Pons (tissue), 1 donor: ENCODE data around the gene ATXN2.
"Not testable (repeated sequence)": the region's sequence is repeated elsewhere in the genome, so short reads cannot be mapped to it uniquely, and the experiment has no call there.

Experiments used
- DNase-seq: peaks from one replicate; pipeline ENCODE4 v3.0.0-alpha.2; 2016; ENCODE audit warnings: low spot score

The ATXN2 gene, protein sequence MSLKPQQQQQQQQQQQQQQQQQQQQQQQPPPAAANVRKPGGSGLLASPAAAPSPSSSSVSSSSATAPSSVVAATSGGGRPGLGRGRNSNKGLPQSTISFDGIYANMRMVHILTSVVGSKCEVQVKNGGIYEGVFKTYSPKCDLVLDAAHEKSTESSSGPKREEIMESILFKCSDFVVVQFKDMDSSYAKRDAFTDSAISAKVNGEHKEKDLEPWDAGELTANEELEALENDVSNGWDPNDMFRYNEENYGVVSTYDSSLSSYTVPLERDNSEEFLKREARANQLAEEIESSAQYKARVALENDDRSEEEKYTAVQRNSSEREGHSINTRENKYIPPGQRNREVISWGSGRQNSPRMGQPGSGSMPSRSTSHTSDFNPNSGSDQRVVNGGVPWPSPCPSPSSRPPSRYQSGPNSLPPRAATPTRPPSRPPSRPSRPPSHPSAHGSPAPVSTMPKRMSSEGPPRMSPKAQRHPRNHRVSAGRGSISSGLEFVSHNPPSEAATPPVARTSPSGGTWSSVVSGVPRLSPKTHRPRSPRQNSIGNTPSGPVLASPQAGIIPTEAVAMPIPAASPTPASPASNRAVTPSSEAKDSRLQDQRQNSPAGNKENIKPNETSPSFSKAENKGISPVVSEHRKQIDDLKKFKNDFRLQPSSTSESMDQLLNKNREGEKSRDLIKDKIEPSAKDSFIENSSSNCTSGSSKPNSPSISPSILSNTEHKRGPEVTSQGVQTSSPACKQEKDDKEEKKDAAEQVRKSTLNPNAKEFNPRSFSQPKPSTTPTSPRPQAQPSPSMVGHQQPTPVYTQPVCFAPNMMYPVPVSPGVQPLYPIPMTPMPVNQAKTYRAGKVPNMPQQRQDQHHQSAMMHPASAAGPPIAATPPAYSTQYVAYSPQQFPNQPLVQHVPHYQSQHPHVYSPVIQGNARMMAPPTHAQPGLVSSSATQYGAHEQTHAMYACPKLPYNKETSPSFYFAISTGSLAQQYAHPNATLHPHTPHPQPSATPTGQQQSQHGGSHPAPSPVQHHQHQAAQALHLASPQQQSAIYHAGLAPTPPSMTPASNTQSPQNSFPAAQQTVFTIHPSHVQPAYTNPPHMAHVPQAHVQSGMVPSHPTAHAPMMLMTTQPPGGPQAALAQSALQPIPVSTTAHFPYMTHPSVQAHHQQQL

DNA sequence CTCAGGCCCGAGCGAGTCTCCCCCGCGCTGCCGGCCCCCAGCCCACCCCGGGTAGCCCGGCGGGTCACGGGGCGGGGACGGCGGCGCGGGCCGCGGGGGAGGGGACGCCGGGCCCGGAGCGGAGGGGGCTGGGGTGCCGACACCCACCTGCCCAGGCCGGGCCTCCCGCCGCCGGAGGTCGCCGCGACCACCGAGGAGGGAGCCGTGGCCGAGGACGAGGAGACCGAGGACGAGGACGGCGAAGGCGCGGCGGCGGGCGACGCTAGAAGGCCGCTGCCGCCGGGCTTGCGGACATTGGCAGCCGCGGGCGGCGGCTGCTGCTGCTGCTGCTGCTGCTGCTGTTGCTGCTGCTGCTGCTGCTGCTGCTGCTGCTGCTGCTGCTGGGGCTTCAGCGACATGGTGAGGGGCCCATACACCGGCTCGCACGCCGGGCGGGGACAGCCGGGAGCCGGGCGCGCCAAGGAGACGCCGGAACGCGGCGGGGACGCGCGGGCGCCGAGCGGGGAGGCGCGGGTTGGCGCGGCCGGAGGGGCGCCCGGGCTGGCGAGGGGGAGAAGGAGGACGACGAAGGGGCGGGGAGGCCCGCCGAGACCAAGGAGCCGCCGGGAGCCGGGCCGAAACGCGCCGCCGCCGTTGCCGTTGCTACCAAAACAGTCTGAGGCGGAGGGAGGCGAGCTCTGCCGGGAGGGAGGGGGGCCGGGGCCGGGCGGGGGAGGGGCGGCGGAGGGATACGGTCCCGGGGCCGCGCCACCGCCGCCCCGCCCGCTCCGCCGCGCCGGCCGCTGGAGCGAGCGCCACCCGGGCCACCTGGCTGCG is at the start of gene ATXN2:
Gene ATXN2 (minus strand): TSS at position 679 of the 816 bp plus-strand sequence. CDS start 281 bp downstream, at position 398.
- DNase-seq, result peak; percentile 15

DNA sequence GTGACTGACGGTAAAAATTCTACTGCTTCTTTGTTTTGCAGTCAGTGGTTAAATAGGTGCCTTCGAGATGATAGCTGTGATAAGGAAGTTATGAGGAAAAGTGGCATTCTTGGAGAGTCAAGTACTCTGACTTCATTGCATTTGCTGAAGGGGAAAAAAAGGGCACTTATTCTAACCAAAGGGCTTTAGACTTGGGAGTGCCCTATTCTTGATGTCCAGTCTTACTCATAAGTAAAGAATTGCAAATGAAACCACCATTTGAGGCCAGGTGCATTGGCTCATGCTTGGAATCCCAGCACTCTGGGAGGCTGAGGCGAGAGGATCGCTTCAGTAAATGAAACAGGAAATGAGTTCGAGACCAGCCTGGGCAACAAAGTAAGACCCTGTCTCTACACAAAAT is 46.3 kb upstream of the ATXN2 start:
- no peak for DNase-seq

DNA sequence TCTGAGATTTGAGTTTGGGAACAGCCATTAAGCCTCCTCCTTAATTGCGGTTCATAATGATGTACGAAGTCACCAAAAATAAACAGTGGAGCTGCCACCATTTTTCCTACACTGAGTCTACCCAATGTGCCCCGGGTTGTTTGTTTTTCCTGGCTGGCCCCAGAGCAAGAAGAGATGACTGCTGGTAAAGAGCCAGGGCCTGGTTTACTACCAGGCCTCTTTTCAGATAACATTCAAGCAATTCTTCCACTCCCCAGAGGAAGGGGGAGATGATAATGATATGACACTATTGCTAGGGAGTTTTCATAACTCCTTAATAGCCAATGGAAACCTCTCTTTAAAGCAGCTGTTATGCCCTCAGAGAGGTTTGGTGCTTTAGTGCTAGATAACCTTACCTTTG is 44.3 kb upstream of the ATXN2 start:
- DNase-seq, result no peak

DNA sequence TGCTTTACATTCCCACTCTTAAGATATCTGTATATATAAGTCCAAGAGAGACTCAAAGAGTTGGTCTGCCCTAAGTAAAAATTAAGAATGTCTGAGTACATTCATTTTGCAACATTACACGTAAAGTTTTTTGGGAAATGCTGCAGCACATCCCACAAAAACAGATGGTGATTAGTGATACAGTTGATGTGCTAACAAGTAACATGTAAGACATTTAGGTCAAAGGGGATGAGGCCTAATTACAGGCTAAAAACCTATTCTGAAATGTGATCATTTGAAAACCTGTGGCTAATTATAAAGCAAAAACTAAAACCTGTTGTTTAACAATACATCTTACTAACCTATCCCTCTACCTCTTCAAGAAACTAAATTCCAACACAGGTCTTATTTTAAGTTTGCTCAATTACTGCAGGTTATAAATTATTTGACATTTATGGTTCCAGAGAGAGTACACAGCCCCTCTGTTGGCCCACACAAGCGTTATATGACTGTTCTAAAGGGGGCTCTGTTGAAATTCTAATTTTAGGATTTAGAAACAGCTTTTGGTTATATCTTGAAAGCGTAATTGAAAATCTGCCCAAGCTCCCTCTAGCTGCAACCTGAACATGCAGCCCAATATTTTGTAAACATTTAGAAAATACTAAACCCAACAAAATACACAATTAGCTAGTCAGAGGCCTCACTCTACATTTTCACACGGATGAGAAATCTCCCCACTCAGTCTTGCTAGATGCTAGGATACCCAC is 43.7 kb upstream of the ATXN2 start:
- no peak for DNase-seq

DNA sequence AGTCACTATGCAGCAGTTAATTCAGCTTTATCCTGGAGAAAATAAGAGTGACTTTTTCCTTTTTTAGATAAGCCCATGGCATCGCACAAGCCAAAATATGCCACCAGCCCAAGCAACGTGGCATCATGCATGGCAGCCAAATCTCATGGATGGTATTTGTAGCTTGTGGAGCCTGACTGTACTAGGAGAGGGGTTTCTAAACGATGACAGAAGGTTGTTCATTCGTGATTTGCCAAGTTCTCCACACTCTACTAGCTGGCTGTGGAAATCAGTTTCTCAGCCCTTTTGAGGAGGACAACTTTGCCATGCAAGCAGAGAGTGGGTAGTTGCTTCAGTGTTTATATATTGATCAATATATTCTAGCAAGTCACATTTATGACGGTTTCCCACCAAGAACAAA is 41.4 kb upstream of the ATXN2 start:
- DNase-seq, result no peak

DNA sequence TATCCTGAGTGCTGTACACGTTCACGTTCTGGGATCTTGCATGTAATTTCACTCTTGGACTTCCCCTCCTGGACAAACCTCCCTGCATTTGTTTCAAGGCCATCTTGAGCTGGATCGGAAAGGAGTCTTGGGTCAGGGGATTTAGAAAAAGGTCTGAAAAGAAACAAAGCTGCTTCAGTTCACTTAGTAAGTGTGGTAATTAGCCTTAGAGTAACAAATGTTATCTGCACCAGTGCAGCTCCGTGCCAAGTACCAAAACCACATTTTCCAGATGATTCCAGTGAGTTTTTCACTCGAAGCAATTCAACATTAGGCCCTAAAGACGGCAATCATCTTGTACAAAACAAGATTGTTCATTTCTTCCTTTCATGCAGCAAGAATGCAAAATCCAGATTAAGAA is 39.4 kb upstream of the ATXN2 start:
- DNase-seq, result no peak

DNA sequence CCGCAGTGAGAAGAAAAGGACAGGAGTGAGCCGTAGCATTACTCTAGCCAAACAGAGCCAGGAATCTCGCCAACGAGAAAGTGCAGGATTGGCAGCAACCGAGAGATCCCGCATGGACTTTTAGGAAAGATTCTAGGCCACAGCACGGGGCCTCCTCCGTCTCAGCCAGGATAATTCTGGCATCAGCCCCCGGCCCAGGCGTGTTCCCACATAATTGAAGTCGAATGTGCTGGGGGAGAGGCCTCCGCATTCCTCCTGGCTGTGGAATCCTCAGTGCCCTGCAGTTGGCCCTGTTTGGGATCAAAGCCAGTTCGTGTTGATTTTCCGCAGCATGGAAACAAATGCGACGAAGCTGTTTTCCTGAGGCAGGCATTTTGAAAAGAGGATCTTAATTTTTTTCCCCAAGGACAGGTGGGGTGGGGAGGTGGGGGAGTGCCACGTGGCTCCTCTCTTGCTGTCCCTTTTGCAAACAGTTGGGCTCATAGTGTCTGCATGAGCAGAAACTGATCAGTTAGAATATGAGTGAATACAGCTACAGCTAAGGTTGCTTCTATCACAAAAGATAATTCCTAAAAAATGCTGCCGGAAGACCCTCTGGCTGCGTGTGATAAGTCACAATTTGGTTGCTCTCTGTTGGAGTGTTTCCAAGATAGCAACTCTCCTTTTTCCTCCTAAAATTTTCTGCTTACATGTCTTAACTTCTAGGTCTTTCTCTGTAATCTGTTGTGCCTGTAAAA is 37.3 kb upstream of the ATXN2 start:
- no peak for DNase-seq

DNA sequence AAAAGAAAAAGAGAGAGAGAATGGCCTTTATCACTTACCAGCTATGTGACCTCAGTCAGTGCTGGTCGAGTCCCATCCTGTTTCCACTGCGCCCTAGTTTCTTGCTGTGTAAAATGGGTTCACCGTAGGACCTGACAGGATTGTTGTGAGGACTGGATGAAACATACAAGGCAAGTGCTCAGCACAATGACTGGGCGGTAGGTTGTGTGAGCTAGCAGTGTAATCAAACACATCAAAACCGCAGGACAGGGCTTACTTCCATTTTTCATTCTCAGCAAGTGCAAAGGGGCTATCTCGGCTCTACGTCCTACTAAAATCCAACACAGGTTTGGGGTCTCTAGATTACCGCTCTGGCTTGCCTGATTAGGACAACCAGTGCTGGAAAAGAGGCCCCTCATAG is 36.4 kb upstream of the ATXN2 start:
- no peak for DNase-seq

DNA sequence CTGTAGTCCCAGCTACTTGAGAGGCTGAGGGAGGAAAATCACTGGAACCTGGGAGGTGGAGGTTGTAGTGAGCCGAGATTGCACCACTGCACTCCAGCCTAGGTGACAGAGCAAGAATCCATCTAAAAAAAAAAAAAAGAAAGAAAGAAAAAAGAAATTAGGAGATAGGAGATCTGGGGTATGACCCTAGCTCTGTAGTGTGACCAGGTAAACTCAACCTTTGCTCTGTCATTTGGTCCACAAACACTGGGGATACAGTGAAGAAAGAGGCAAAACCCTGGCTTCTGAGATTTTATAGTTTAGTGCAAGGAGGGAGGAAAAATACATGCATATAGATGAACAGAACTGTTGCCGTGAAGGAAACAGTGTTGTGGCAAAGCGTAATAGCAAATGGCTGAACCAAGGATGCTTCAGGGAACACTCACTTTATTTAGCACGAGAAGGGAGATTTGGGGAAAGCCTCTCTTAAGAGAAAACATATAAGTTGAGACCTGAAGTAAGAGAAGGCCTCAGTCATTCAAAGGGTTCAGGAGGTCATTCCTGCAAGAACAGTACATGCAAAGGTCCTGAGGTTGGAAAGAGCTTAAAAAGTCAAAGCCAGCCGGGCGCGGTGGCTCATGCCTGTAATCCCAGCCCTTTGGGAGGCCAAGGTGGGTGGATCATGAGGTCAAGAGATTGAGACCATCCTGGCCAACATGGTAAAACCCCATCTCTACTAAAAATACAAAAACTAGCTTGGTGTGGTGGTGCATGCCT is 29.6 kb upstream of the ATXN2 start:
- DNase-seq, result no peak

DNA sequence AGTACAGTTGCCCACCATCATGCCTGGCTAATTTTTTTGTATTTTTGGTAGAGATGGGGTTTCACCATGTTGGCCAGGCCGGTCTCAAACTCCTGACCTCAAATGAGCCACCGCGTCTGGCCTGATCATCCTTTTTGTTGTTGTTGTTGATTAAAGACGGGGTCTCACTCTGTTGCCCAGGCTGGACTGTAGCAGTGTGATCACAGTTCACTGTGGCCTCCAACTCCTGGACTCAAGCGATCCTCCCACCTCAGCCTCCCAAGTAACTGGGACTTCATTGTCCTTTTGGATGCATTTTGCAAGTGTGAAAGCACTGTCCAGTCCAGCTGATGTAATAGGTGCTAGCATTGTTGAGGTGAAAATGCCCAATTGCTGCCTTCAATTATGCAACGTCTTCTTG is 27.1 kb upstream of the ATXN2 start:
- DNase-seq, result no peak

DNA sequence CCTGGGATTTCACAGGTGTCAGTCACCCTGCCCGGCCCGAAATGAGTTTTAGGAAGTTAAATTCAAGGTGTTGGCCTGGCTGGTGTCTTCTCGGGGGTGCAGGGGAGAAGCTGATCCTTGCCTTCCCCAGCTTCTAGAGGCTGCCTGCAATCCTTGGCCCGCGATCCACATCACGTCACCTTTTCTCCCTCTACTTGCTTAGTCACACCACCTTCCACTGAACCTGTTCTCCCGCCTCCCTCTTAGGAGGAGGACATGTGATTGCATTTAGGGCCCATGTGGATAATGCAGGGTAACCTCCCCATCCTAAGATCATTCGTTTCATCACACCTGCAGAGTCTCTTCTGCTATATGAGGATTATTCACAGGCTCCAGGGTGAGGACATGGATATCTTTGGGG is 25.4 kb upstream of the ATXN2 start:
- DNase-seq, result no peak

DNA sequence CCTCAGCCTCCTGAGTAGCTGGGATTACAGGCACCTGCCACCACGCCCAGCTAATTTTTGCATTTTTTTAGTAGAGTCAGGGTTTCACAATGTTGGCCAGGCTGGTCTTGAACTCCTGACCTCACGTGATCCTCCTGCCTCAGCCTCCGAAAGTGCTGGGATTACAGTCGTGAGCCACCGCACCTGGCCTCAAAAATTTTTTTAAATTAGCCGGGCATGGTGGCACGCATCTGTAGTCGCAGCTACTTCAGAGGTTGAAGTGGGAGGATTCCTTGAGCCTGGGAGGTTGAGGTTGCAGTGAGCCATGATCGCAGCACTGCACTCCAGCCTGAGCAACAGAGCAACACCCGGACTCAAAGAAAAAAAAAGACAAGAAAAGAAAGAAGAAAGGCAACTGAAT is 18.7 kb upstream of the ATXN2 start:
- DNase-seq, result not testable (repeated sequence)

DNA sequence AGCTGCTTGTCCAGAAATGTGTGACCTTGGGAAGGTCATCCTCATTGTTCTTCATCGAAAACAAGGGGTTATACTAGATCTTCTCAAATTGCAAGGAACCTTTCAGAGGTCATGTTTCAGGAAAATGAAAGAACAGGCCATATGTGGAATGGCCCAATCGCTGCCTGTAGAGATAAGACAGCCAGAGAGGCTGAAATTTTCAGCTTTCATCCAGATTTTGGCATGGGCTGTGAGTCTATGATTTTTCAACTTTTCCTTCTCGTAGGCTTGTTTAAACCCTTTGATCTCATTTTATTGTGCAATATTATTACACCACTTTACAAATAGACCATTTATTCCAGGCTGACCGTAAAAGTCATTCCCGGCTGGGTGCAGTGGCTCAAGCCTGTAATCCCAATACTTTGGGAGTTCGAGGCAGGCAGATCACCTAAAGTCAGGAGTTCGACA is 17.1 kb upstream of the ATXN2 start:
- no peak for DNase-seq

DNA sequence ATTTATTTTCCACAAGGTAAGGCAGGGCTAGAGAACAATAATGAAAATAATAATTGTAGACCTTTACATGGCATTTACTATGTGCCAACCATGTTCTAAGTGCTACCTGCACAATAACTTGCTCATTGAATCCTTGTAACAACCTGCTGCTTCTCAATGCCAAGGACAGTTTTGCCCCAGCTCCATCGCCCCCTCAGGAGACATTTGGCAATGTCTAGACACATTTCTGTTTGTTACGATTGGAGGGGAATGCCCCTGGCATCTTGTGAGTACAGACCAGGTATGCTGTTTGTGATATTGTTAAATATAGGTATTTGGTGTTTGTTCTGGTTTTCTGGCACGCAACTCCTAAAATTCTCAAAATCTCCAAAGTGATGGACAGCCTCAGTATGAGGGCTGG is 8.1 kb upstream of the ATXN2 start:
- DNase-seq, result no peak

DNA sequence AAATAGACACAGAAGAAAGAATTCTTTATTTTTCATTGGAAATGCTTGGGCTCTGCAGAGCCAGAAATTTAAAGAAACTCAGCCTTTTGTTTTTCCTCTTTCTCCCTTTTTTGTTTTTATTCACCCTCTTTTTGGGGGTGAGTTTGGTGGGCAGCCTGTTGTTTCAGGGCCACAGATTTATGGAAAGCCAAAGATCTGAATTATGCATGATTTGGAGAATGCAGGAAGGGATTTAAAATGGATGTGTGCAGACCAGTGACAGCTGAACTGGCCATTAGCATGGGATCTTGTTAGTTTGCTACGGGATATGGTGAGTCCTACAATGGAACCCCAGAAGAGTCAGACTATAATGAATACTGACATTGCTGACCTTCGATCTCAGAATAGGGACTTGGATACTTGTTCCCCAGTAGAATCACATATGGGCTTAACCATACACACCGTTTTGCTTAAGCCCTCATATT is 7.7 kb upstream of the ATXN2 start:
- peak; percentile 64 for DNase-seq

DNA sequence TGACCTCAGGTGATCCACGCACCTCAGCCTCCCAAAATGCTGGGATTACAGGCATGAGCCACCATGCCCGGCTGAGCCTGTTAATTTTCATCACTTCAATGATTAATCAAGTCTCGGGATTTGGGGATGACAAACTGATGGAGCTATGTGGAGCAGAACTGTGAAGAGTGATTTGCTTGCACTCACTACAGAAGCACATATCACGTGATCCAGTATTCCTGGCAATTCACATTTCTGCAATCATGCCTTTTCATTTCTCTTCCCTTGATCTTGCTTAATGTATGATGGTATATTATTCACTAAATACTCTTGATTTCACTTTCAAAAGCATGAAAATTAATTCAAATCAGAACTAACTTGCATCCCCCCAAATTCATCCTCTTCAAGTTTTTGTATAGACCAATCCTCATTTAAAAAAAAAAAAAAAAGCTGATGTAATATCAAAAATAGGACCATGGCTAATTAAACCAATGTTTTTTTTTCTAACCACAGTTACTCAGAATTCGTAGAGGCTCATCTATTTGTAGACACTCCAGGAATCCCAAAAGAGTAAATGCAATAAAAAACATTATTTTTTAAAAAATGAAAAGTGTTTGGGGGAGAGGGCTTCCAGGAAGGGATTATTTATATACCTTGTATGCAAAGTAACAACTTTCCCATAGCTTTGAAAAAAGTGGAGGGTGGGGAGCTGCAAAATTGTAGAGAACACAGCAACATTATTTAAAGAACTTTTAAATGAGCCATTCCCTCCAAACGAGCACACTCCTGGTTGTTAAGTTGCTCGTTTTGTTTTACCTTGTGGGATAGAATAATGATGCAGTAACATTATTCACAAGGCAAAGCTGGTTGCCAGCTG is 7.0 kb upstream of the ATXN2 start:
- DNase-seq, result peak; percentile 17

DNA sequence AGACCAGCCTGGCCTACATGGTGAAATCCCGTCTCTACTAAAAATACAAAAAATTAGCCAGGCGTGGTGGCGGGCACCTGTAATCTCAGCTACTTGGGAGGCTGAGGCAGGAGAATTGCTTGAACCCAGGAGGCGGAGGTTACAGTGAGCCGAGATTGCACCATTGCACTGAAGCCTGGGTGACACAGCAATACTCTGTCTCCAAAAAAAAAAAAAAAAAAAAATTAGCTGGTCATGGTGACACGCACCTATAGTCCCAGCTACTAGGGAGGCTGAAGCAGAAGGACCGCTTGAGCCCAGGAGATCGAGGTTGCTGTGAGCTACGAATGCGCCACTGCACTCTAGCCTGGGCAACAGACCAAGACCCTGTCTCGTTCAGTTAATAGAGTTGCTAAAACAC is 3.7 kb upstream of the ATXN2 start:
- not testable (repeated sequence) for DNase-seq

DNA sequence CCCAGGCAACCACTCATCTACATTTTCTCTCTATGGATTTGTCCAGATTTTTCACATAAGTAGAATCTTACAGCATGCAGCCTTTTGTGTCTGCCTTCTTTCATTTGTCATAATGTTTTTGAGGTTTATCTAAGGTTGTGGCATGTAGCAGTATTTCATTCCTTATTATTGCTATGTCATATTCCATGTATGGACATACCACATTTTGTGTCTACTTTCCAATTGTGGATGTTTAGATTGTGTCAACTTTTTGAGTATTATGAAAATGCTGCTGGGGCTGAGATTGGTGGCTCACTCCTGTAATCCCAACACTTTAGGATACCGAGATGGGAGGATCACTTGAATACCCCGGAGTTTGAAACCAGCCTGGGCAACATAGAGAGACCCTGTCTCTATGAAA is 3.2 kb upstream of the ATXN2 start:
- DNase-seq, result no peak
